Right lobe of liver (tissue), 6 donors: Measurements from ENCODE around the gene ZNF584. TPM values are rescaled to one million over a fixed set of nuclear protein-coding genes. Genes with fewer than 3 reads are reported as not detected.

ENCODE experiments used
- ATAC-seq, 4 donors: fragments of 200-7000 bp; cut with Tn5 transposase; one replicate each; pipeline ENCODE4 v1.9.1; 2020; ENCODE audit warnings: mild to moderate bottlenecking in 4 of 4, moderate library complexity in 4 of 4
- DNase-seq, 3 donors: peaks; one replicate each; pipeline ENCODE4 v3.0.0-alpha.2; 2020
- H3K27ac ChIP-seq, 3 donors: fragments of 200-600 bp; one replicate each; pipeline ENCODE4 v1.8.0; 2022
- H3K27me3 ChIP-seq, 2 donors: fragments of 200-600 bp; one replicate each; pipeline ENCODE4 v1.8.0; 2022
- H3K36me3 ChIP-seq, 4 donors: fragments of 200-600 bp; sonication (generic) in 1 of 4; one replicate each; pipeline versions ENCODE4 v1.5.1 to v1.8.0; 2017 to 2022; ENCODE audit warnings: control low read depth in 1 of 4
- H3K4me1 ChIP-seq, 4 donors: fragments of 200-600 bp; sonication (generic) in 1 of 4; one replicate each; pipeline versions ENCODE4 v1.5.1 to v1.8.0; 2017 to 2022; ENCODE audit warnings: control low read depth in 1 of 4
- H3K4me3 ChIP-seq, 3 donors: fragments of 200-600 bp; one replicate each; pipeline ENCODE4 v1.8.0; 2022
- H3K9me3 ChIP-seq, 4 donors: fragments of 200-600 bp; sonication (generic) in 1 of 4; one replicate each; pipeline versions ENCODE4 v1.5.1 to v1.8.0; 2017 to 2022; ENCODE audit warnings: control low read depth in 1 of 4
- POLR2A ChIP-seq: fragments of 450-650 bp; IDR thresholded peaks from one replicate; pipeline ENCODE4 v1.6.1; 2017; ENCODE audit warnings: antibody characterized with exemption, mild to moderate bottlenecking
- WGBS: methylation state at CpG from one replicate; pipeline ENCODE4 v1.1.6; 2018; ENCODE audit warnings: low coverage, low lambda C conversion rate; ENCODE audit not compliant: insufficient coverage; ENCODE audit errors: missing lambda C conversion rate; 5-methylcytosine and 5-hydroxymethylcytosine counted together
- intact Hi-C, 2 donors: fragments of 100-400 bp; cut with DNase I; formaldehyde crosslinking; loops; one replicate each; pipeline versions ENCODE4 v1.11.2 to v1.14.1; 2022
- total RNA-seq, 6 experiments: library from RNA; depleted of rRNA in 2 of 6; stranded (reverse); fragments of >200 nt in 2 of 6; fragmentation: NEBNext Ultra II Directional in 3 of 6; extraction: Animal tissue kit (Norgen Biotek cat#: 25700) in 3 of 6; gene quantifications; one replicate each; pipeline versions ENCODE4 v1.1.0 to v1.2.4, GENCODE V29; 2016 to 2023
- TF ChIP-seq, protein P1 (sequence below), 4 donors: fragments of 200-600 bp in 3 of 4; fragments of 450-650 bp in 1 of 4; IDR thresholded peaks; one replicate each; pipeline versions ENCODE4 v1.5.1 to v1.8.0; 2016 to 2022; ENCODE audit warnings: antibody characterized with exemption in 4 of 4, mild to moderate bottlenecking in 2 of 4
- donor health status: DM: no; HTN: yes; CAD: no.
- donor health status: DM: no; HTN: no; CAD: no.
- donor health status: DM: no; HTN: no; CAD: no.
- donor health status: DM: no; HTN: yes; CAD: no.
- donor health status: DM: no; HTN: yes; CAD: no.

The ZNF584 gene
- total RNA-seq, 6 experiments from 2014 or later, result 5.6 to 12.1 (median 6.6) TPM

DNA sequence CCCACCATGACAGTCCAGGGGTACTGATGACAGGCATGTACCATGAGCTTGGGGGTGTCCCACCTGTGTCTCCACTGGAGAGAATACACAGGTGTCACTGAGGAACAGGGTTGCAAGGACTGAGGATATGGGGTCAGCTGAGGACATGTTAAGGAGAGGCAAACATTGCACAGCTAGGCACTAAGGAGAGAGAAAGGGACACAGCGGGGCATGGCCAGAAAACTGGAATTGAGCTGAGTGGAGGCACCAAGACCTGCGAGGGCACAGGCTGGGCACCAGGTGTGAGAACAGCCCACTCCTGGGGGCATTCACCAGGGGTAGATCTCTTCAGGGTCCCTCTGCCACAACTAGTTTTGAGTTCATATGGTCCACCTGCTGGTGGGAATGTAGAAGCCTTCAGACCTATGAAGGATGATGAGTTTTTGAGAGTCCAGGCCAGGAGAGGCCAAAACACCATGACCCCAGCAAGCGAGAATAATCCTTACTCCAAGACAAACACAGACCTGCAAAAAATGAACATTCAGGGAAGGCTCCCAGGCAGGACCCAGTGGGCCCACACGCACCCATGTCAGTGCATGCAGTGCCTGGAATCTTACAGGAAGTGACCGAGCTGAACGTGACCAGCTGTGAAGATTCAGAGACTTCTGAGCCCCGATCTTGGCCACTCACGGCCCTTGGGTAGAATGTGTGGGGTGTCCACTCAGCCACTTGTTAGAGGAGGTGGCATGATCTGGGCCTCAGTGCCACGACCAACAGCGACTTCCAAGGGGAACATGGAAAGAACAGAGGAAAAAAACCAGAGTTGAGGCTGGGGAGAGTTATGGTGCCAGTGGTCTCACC lies 1.4 kb upstream of the ZNF584 start:
- 77% methylated on average over 10 of the region's 10 CpGs for WGBS
- Histone ChIP-seq H3K4me3 (peak overlapping the region; percentile 73 to 90 (median 82)), H3K4me1 (peaks cover 0 to 17% (median 4%) of the 10 kb centered on the region in 4 donors), H3K27ac (no peak overlapping the region), H3K36me3 (no peaks in the 10 kb centered on the region), H3K9me3 (no peaks in the 10 kb centered on the region), H3K27me3 (no peaks in the 10 kb centered on the region)
- no peak for TF ChIP-seq POLR2A
- TF ChIP-seq, protein P1, sequence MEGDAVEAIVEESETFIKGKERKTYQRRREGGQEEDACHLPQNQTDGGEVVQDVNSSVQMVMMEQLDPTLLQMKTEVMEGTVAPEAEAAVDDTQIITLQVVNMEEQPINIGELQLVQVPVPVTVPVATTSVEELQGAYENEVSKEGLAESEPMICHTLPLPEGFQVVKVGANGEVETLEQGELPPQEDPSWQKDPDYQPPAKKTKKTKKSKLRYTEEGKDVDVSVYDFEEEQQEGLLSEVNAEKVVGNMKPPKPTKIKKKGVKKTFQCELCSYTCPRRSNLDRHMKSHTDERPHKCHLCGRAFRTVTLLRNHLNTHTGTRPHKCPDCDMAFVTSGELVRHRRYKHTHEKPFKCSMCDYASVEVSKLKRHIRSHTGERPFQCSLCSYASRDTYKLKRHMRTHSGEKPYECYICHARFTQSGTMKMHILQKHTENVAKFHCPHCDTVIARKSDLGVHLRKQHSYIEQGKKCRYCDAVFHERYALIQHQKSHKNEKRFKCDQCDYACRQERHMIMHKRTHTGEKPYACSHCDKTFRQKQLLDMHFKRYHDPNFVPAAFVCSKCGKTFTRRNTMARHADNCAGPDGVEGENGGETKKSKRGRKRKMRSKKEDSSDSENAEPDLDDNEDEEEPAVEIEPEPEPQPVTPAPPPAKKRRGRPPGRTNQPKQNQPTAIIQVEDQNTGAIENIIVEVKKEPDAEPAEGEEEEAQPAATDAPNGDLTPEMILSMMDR (IDR thresholded peaks at IDR 0.05), result peak in 3 of 4 donors; percentile 11 to 21 (median 13)
- intact Hi-C loops, result no loop called here
- no peak for ATAC-seq
- DNase-seq, result no peak

DNA sequence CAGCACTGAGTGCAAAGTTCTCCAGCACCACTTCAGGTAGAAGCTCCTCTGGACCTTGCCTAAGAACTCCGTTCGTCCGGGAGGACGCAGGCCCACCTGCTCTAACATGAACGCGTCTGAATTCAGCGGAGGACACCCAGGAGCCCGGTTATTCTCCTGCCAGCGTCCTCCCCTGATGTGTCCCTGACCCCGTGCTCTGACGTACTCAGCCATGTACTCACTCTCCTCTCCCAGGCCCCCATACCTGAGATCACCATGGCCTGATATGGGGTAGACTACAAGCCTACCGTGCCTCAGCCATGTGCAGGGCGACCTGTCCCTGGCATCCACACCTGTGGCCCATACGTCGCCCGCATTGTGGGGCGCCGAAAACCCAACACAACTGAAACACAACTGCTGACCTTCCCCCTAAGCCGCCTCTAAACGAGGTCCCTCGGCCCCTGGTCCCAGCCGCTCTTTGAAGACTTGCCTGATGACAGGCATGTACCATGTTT lies 744 bp upstream of the ZNF584 start:
- Histone ChIP-seq H3K36me3 (no peaks in the 10 kb centered on the region), H3K9me3 (no peaks in the 10 kb centered on the region), H3K27me3 (no peaks in the 10 kb centered on the region), H3K27ac (peak overlapping the region in 2 of 3 donors; percentile 53 to 77), H3K4me1 (peaks cover 0 to 14% (median 3%) of the 10 kb centered on the region in 4 donors), H3K4me3 (peak overlapping the region; percentile 73 to 90 (median 82))
- TF ChIP-seq, protein P1 (IDR thresholded peaks at IDR 0.05), result no peak
- TF ChIP-seq POLR2A, result no peak
- DNase-seq, result peak in 1 of 3 donors; percentile 43
- ATAC-seq, result peak in 2 of 4 donors; percentile 9 to 34
- WGBS, result 11% methylated on average over 10 of the region's 22 CpGs
- intact Hi-C loops, result no loop called here

DNA sequence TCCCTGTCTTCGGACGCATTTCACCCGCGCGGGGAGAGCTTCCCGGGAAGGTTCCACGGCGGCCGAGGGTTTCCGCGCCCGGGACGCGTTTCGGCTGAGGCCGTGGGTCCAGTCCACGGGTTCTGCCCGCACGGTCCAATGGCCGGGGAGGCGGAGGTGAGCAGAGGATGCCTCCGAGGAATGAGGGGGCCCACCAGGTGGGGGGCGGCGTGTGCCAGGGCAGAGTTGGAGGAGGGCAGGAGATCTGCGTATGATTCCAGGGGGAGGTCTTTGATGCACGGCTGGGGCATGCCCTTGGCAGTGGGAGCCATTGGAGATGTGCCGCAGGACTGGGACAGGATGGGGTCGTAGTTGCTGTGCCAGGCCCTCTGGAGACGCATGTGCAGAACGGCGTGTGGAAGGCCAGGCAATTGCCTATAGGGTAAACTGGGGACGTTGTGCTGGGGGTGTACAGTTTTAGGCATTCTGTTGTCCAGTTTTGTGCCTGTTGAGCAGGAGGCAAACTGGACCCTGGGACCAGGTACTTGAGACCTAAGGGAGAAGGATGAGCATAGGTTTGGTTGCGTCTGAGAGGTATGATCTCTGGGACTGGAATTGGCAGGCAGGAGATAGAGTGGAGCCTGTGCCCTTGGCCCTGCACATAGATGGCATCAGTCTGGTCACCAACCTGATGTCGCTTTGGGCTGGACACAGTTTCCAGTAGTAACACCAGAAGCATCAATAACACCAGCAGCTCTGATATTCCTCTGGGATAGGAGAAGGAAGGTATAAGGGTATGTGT lies 751 bp downstream of the ZNF584 start:
- TF ChIP-seq POLR2A, result no peak
- TF ChIP-seq, protein P1 (IDR thresholded peaks at IDR 0.05), result no peak
- intact Hi-C loops, result no loop called here
- no peaks in the 10 kb centered on the region for H3K36me3 ChIP-seq
- H3K4me1 ChIP-seq, result peaks cover 0 to 14% (median 3%) of the 10 kb centered on the region in 4 donors
- DNase-seq (peak in 2 of 3 donors; percentile 48 to 60), ATAC-seq (peak; percentile 8 to 21 (median 12))
- peak overlapping the region; percentile 27 to 77 (median 59) for H3K27ac ChIP-seq
- 2% methylated on average over 18 of the region's 34 CpGs for WGBS
- no peaks in the 10 kb centered on the region for H3K27me3 ChIP-seq
- H3K4me3 ChIP-seq, result peak overlapping the region; percentile 73 to 90 (median 82)
- H3K9me3 ChIP-seq, result no peaks in the 10 kb centered on the region

DNA sequence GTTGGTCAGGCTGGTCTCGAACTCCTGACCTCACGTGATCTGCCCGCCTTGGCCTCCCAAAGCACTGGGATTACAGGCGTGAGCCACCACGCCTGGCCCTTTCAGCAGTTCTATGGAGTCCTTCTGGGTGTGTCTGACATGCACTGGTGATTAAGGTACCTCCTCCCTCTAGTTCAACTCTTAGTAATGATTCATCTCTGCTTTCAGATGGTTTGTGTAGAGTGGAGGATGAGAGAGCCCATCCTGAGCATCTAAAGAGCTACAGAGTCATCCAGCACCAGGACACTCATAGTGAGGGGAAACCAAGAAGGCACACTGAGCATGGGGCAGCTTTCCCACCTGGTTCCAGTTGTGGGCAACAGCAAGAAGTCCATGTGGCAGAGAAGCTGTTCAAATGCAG lies 8.2 kb downstream of the ZNF584 start:
- H3K9me3 ChIP-seq, result no peaks in the 10 kb centered on the region
- no CpG with 5 or more reads among the region's 5 CpGs for WGBS
- no peak overlapping the region for H3K4me3 ChIP-seq
- intact Hi-C loops, result no loop called here
- DNase-seq (no peak), ATAC-seq (no peak)
- H3K27me3 ChIP-seq, result no peaks in the 10 kb centered on the region
- TF ChIP-seq POLR2A, result no peak
- TF ChIP-seq, protein P1 (IDR thresholded peaks at IDR 0.05), result no peak
- H3K4me1 ChIP-seq, result no peaks in the 10 kb centered on the region
- peaks cover 0 to 23% (median 12%) of the 10 kb centered on the region in 4 donors for H3K36me3 ChIP-seq
- H3K27ac ChIP-seq, result no peak overlapping the region
